Measurements from ENCODE around the gene LCE1F.

DNA sequence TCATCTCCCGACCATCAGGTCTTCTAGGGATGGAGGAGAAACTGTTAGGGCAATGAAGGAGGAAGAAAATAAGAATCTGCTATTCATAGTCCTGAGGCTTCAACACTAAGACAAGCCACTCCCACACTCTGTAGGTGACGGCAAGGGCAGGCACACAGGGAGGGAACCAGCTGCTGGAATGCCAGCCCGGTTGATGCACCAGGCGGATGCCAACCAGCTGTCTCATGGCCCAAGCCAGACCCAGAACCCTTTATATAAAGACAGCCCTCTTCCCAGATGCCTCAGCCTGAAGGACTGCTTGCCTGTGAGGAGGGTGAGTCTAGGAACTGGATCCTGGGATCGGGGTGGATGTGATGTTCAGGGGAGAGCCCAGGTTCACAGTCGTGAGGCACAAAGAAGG, 17.2 kb upstream of the LCE1F start, which contains the start of gene KPRP:
- TF ChIP-seq GATA3 (IDR thresholded peaks at IDR 0.05; ENCODE audit: low read depth, low read length): no peak
- no peak for TF ChIP-seq GATA2 (IDR thresholded peaks at IDR 0.05; ENCODE audit: low read depth, low read length)
